ENCODE data around the gene PPM1K. TPM values are rescaled to one million over a fixed set of nuclear protein-coding genes. Genes with fewer than 3 reads are reported as not detected.

Gene PPM1K
- total and polyA plus RNA-seq, 4 donors, result 5.2 to 45.9 (median 12.5) TPM

DNA sequence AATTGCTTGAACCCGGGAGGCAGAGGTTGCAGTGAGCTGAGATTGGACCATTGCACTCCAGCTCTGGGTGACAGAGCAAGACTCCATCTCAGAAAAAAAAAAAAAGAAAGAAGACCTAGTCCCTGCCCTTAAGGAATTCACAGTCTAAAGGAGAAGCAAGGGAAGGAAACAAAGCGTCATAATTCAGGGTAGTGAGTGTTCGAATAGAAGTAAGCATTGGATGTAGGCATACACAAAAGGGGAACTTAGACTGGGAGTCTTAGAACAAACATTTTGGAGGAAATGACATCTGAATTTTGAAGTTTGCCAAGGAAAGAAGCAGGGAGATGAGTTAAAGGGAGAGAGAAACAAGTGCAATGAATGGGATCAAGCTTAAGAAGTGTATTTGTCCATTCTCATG, 32.4 kb downstream of the PPM1K start:
- 70 to 72% methylated on average over 3 of the region's 3 CpGs for WGBS, 2 donors
- H3K27me3 ChIP-seq (ENCODE audit: control insufficient read depth in 3 of 3, insufficient read depth in 3 of 3, low read length in 2 of 3), result no peaks in the 10 kb centered on the region
- no peaks in the 10 kb centered on the region for H3K36me3 ChIP-seq (ENCODE audit: control insufficient read depth in 4 of 4, insufficient read depth in 4 of 4, low read length in 4 of 4)
- no peak overlapping the region for H3K9ac ChIP-seq (ENCODE audit: insufficient read depth in 1 of 2, low read length in 2 of 2)
- no peaks in the 10 kb centered on the region for H3K9me3 ChIP-seq (ENCODE audit: control insufficient read depth in 4 of 4, insufficient read depth in 3 of 4, low read length in 3 of 4)
- H3K4me1 ChIP-seq (ENCODE audit: control insufficient read depth in 5 of 5, insufficient read depth in 5 of 5, low read length in 5 of 5), result no peaks in the 10 kb centered on the region
- H3K4me3 ChIP-seq, result no peak overlapping the region
- DNase-seq (no peak), ATAC-seq (ENCODE audit: insufficient read depth, low FRiP score) (no peak)
- no peak for TF ChIP-seq CTCF (IDR thresholded peaks at IDR 0.05; ENCODE audit: control extremely low read depth, extremely low read depth)
- no peak overlapping the region for H3K27ac ChIP-seq (ENCODE audit: low read depth in 1 of 2, low read length in 1 of 2)

GRCh38 chr4:88247148-88247547, 37.2 kb downstream of the PPM1K start:
- ATAC-seq (ENCODE audit: insufficient read depth, low FRiP score) (no peak), DNase-seq (no peak)
- H3K9ac ChIP-seq (ENCODE audit: insufficient read depth in 1 of 2, low read length in 2 of 2), result no peak overlapping the region
- no peaks in the 10 kb centered on the region for H3K36me3 ChIP-seq (ENCODE audit: control insufficient read depth in 4 of 4, insufficient read depth in 4 of 4, low read length in 4 of 4)
- H3K27ac ChIP-seq (ENCODE audit: low read depth in 1 of 2, low read length in 1 of 2), result no peak overlapping the region
- H3K9me3 ChIP-seq (ENCODE audit: control insufficient read depth in 4 of 4, insufficient read depth in 3 of 4, low read length in 3 of 4), result no peaks in the 10 kb centered on the region
- H3K27me3 ChIP-seq (ENCODE audit: control insufficient read depth in 3 of 3, insufficient read depth in 3 of 3, low read length in 2 of 3), result no peaks in the 10 kb centered on the region
- H3K4me3 ChIP-seq, result no peak overlapping the region
- H3K4me1 ChIP-seq (ENCODE audit: control insufficient read depth in 5 of 5, insufficient read depth in 5 of 5, low read length in 5 of 5), result peaks cover 0 to 3% (median 0%) of the 10 kb centered on the region in 5 donors
- TF ChIP-seq CTCF (IDR thresholded peaks at IDR 0.05; ENCODE audit: control extremely low read depth, extremely low read depth), result no peak
- 75% methylated on average over 3 of the region's 3 CpGs for whole genome bisulfite sequencing, 2 donors

DNA sequence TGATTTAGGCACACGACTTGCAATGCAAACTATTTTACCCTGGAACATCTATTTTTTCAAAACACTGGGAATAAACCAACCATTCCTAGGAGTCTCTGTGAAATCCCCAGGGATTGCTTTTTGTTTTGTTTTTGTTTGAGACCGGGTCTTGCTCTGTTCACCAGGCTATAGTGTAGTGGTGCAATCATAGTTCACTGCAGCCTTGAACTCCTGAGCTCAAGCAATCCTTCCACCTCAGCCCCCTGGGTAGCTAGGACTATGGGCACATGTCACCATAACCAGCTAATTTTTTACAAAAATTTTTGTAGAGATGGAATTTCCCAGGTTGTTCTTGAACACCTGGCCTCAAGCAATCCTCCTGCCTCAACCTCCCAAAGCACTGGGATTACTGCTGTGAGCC, 37.8 kb downstream of the PPM1K start:
- H3K9me3 ChIP-seq (ENCODE audit: control insufficient read depth in 4 of 4, insufficient read depth in 3 of 4, low read length in 3 of 4), result no peaks in the 10 kb centered on the region
- no peak overlapping the region for H3K9ac ChIP-seq (ENCODE audit: insufficient read depth in 1 of 2, low read length in 2 of 2)
- DNase-seq (no peak), ATAC-seq (ENCODE audit: insufficient read depth, low FRiP score) (no peak)
- TF ChIP-seq CTCF (IDR thresholded peaks at IDR 0.05; ENCODE audit: control extremely low read depth, extremely low read depth), result no peak
- no peak overlapping the region for H3K4me3 ChIP-seq
- no peaks in the 10 kb centered on the region for H3K36me3 ChIP-seq (ENCODE audit: control insufficient read depth in 4 of 4, insufficient read depth in 4 of 4, low read length in 4 of 4)
- no peak overlapping the region for H3K27ac ChIP-seq (ENCODE audit: low read depth in 1 of 2, low read length in 1 of 2)
- WGBS, 2 donors, result 74 to 83% methylated on average over 2 of the region's 2 CpGs
- H3K27me3 ChIP-seq (ENCODE audit: control insufficient read depth in 3 of 3, insufficient read depth in 3 of 3, low read length in 2 of 3), result no peaks in the 10 kb centered on the region
- H3K4me1 ChIP-seq (ENCODE audit: control insufficient read depth in 5 of 5, insufficient read depth in 5 of 5, low read length in 5 of 5), result peaks cover 0 to 3% (median 0%) of the 10 kb centered on the region in 5 donors

Measured in lung (tissue), 12 donors.